OCI-LY3 (cell line): Measurements from ENCODE around the gene SPSB1.

Experiments used
- CTCF ChIP-seq: fragments of 200-600, 300-600 bp; sonication (generic); IDR thresholded peaks from 2 replicates; pipeline ENCODE4 v1.5.1; 2014; ENCODE audit warnings: antibody characterized with exemption, low read length, low read depth
- EZH2phosphoT487 ChIP-seq: fragments of 200-600 bp; shearing (Covaris generic); IDR thresholded peaks from 2 replicates; pipeline ENCODE4 v1.6.1; 2018; ENCODE audit warnings: antibody characterized with exemption, mixed run types, low read depth

- TF ChIP-seq CTCF (no peak), EZH2phosphoT487 (no peak)
Observed at GRCh38 chr1:9397047-9397446, 104.4 kb downstream of the SPSB1 start.
